SK-N-SH treated with all-trans-retinoic acid at 6 μM for 48 hours (cell line): ENCODE results near the gene CDR2.

Source experiments
- CSDC2 ChIP-seq: fragments of 250-450 bp; sonication (Bioruptor Pico); IDR thresholded peaks from 2 replicates; pipeline ENCODE4 v1.5.0; 2020; ENCODE audit warnings: mild to moderate bottlenecking, moderate library complexity
- ESRRG ChIP-seq: fragments of 250-450 bp; sonication (Bioruptor Pico); IDR thresholded peaks from 2 replicates; pipeline ENCODE4 v1.6.1; 2021; ENCODE audit warnings: mild to moderate bottlenecking
- GLIS3 ChIP-seq: fragments of 250-450 bp; sonication (Bioruptor Pico); IDR thresholded peaks from 2 replicates; pipeline ENCODE4 v1.5.0; 2020; ENCODE audit warnings: mild to moderate bottlenecking, moderate library complexity
- OSR1 ChIP-seq: fragments of 250-450 bp; sonication (Bioruptor Pico); IDR thresholded peaks from 2 replicates; pipeline ENCODE4 v1.8.0; 2022; ENCODE audit warnings: moderate library complexity, mild to moderate bottlenecking, inconsistent platforms
- PPARA ChIP-seq: fragments of 250-450 bp; sonication (Bioruptor Pico); IDR thresholded peaks from 2 replicates; pipeline ENCODE4 v1.5.0; 2020; ENCODE audit warnings: mild to moderate bottlenecking, borderline replicate concordance
- RARB ChIP-seq: fragments of 250-450 bp; sonication (Bioruptor Pico); IDR thresholded peaks from 2 replicates; pipeline ENCODE4 v1.8.0; 2021; ENCODE audit warnings: mild to moderate bottlenecking, moderate library complexity
- ZNF70 ChIP-seq: fragments of 450-650 bp; formaldehyde crosslinking; IDR thresholded peaks from 2 replicates; pipeline ENCODE4 v1.5.0; 2020; ENCODE audit warnings: mild to moderate bottlenecking, moderate library complexity

GRCh38 chr16:22359679-22360078 lies 14.7 kb downstream of the CDR2 start:
- TF ChIP-seq PPARA (no peak), ESRRG (CRISPR knock-in tag) (no peak), GLIS3 (CRISPR knock-in tag) (no peak), OSR1 (CRISPR knock-in tag) (no peak), ZNF70 (CRISPR knock-in tag) (no peak), CSDC2 (CRISPR knock-in tag) (no peak), RARB (CRISPR knock-in tag) (no peak)
